Subcutaneous abdominal adipose tissue (tissue), 5 donors: ENCODE results near the gene NARS2.
"Not testable (repeated sequence)": the region's sequence is repeated elsewhere in the genome, so short reads cannot be mapped to it uniquely, and the experiment has no call there.

Experiments
- H3K27ac ChIP-seq: one replicate; pipeline ENCODE4 v1.7.0; 2013; ENCODE audit warnings: low read depth, mild to moderate bottlenecking, inconsistent platforms, low read length, moderate library complexity
- H3K27me3 ChIP-seq, 5 donors: one replicate each; pipeline ENCODE4 v1.7.0; 2013; ENCODE audit warnings: low read length in 5 of 5, inconsistent platforms in 1 of 5; ENCODE audit not compliant: control insufficient read depth in 5 of 5, insufficient read depth in 4 of 5
- H3K36me3 ChIP-seq, 5 donors: one replicate each; pipeline ENCODE4 v1.7.0; 2013; ENCODE audit warnings: low read length in 5 of 5; ENCODE audit not compliant: control insufficient read depth in 5 of 5, insufficient read depth in 5 of 5
- H3K4me1 ChIP-seq, 5 donors: one replicate each; pipeline ENCODE4 v1.7.0; 2013; ENCODE audit warnings: low read length in 5 of 5, mild to moderate bottlenecking in 3 of 5, moderate library complexity in 1 of 5; ENCODE audit not compliant: control insufficient read depth in 5 of 5, insufficient read depth in 5 of 5
- H3K4me3 ChIP-seq, 5 donors: one replicate each; pipeline ENCODE4 v1.7.0; 2013; ENCODE audit warnings: low read length in 5 of 5, low read depth in 1 of 5
- H3K9ac ChIP-seq, 5 donors: one replicate each; pipeline ENCODE4 v1.7.0; 2013; ENCODE audit warnings: low read length in 5 of 5, mild to moderate bottlenecking in 4 of 5, moderate library complexity in 3 of 5
- H3K9me3 ChIP-seq, 5 donors: one replicate each; pipeline ENCODE4 v1.7.0; 2013; ENCODE audit warnings: low read length in 5 of 5; ENCODE audit not compliant: control insufficient read depth in 5 of 5
- donor health status: healthy.
- donor health status: healthy.
- donor health status: healthy.
- donor health status: healthy.
- donor health status: healthy.

Gene NARS2

DNA sequence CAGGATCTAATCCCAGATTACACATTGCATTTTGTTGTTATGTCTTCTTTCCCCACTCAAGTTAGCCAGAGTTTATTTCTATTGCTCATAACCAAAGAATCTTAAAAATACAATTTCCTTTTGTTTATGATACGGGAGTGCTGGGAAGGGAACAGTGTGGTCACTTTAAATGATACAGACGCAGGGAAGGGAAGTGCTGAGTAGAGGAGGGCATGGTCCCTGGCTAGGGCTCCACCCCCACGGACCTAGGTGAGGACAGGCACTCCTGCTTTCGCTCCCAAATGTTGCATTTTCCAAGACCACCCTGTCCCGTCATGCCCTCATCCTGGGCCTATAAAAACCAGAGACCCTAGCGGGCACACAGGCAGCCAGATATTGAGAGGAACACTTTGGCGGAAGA, 30.6 kb upstream of the NARS2 start:
- no peak overlapping the region for H3K9ac ChIP-seq
- no peaks in the 10 kb centered on the region for H3K36me3 ChIP-seq
- no peaks in the 10 kb centered on the region for H3K27me3 ChIP-seq
- H3K9me3 ChIP-seq: no peaks in the 10 kb centered on the region
- H3K27ac ChIP-seq: no peak overlapping the region
- H3K4me1 ChIP-seq: no peaks in the 10 kb centered on the region
- H3K4me3 ChIP-seq: no peak overlapping the region

DNA sequence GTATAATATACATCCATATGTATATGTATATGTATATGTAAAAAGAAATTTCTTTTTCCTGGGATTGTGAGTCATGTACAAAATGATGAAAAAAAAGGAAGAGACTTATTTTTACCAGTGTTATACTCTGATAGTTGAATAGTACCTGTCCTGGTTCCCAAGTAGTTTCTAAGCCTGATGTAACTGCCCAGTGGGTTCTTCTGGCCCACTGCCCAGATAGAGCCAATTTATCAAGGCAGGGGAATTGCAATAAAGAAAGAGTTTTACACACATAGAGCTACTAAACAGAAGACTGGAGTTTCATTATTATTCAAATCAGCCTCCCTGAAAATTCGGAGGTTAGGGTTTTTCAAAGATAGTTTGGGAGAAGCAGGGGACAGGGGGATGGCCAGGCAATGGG, 29.1 kb upstream of the NARS2 start:
- Histone ChIP-seq H3K27ac (no peak overlapping the region), H3K4me1 (no peaks in the 10 kb centered on the region), H3K36me3 (no peaks in the 10 kb centered on the region), H3K9me3 (no peaks in the 10 kb centered on the region), H3K27me3 (no peaks in the 10 kb centered on the region), H3K9ac (no peak overlapping the region), H3K4me3 (no peak overlapping the region)

DNA sequence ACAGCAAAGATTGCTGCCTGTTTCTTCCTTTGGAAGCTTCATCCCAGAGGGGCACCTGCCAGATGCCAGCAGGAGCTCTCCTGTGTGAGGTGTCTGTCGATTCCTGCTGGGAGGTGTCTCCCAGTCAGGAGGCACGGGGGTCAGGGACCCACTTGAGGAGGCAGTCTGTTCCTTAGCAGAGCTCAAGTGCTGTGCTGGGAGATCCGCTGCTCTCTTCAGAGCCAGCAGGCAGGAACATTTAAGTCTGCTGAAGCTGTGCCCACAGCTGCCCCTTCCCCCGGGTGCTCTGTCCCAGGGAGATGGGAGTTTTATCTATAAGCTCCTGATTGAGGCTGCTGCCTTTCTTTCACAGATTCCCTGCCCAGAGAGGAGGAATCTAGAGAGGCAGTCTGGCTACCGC, 28.1 kb upstream of the NARS2 start:
- not testable (repeated sequence) for H3K36me3 ChIP-seq, H3K9ac ChIP-seq, H3K4me1 ChIP-seq, H3K27me3 ChIP-seq, H3K27ac ChIP-seq, H3K4me3 ChIP-seq, H3K9me3 ChIP-seq

DNA sequence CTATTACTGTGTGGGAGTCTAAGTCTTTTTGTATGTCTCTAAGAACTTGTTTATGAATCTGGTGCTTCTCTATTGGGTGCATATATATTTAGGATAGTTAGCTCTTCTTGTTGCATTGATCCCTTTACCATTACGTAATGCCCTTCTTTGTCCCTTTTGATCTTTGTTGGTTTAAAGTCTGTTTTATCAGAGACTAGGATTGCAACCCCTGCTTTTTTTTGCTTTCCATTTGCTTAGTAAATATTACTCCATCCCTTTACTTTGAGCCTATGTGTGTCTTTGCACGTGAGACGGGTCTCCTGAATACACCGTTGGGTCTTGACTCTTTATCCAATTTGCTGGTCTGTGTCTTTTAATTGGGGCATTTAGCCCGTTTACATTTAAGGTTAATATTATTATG, 26.4 kb upstream of the NARS2 start:
- H3K4me1 ChIP-seq, H3K9ac ChIP-seq, H3K36me3 ChIP-seq, H3K27ac ChIP-seq, H3K27me3 ChIP-seq, H3K4me3 ChIP-seq, H3K9me3 ChIP-seq: not testable (repeated sequence)

DNA sequence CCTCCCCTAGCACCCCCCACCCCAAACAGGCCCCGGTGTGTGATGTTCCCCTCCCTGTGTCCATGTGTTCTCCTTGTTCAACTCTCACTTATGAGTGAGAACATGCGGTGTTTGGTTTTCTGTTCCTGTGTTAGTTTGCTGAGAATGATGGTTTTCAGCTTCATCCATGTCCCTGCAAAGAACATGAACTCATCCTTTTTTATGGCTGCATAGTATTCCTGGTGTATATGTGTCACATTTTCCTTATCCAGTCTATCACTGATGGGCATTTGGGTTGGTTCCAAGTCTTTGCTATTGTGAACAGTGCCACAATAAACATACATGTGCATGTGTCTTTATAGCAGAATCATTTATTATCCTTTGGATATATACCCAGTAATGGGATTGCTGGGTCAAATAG, 22.9 kb upstream of the NARS2 start:
- not testable (repeated sequence) for H3K9ac ChIP-seq, H3K27ac ChIP-seq, H3K4me3 ChIP-seq, H3K9me3 ChIP-seq, H3K4me1 ChIP-seq, H3K27me3 ChIP-seq, H3K36me3 ChIP-seq

DNA sequence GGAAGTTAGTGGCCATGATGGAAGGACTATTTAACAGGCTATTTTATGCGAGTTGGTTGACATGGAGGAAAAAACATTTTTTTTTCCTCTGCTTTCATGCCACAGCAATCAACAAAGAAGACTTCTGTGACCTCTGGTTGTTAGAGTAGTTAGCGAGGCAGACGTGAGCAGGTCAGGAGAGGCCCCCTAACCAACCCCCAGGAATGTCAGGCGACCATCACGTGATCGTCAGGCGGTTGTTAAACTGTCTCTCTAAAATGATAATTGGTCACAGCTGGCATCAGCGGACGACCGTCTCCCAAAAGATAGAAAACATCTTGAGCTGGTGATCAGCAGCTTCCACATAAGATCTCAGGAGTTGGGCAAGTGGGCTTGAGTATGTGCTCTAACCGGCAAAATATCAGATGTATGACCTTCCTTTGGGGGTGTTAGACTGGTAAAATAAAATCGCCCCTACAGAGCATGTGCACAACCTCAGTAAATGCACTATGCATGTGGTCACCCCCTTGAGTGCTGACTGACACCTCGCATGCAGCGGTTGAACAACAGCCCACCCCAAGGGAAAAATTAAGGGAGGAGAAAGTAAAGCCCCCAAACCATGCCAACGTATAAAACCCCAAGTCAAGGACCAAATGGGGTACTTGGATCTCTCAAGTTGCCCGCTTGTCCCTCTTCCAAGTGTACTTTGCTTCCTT, 20.9 kb upstream of the NARS2 start:
- H3K4me1 ChIP-seq: no peaks in the 10 kb centered on the region
- no peaks in the 10 kb centered on the region for H3K9me3 ChIP-seq
- no peak overlapping the region for H3K9ac ChIP-seq
- peaks cover 0 to 3% (median 0%) of the 10 kb centered on the region in 5 donors for H3K27me3 ChIP-seq
- H3K36me3 ChIP-seq: no peaks in the 10 kb centered on the region
- no peak overlapping the region for H3K27ac ChIP-seq
- H3K4me3 ChIP-seq: no peak overlapping the region

DNA sequence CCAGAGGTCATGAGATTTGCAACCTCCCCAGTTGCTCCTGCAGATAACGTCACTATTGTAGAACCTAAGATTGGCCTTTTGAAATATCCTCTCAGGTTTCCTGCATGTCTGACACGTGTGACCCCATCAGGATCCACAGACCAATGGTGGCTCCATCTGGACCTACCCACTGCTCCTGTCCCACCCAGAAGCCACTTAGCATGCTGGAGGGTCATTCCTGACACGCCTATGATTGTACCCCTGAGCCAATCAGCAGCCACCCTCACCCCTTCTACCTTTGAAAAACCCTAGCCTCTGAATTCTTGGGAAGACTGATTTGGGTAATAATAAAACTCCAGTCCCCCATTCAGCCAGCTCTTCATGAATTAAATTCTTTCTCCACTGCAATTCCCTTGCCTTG, 20.1 kb upstream of the NARS2 start:
- peaks cover 0 to 3% (median 0%) of the 10 kb centered on the region in 5 donors for H3K27me3 ChIP-seq
- H3K9me3 ChIP-seq: no peaks in the 10 kb centered on the region
- H3K9ac ChIP-seq: no peak overlapping the region
- no peaks in the 10 kb centered on the region for H3K36me3 ChIP-seq
- no peak overlapping the region for H3K4me3 ChIP-seq
- no peak overlapping the region for H3K27ac ChIP-seq
- no peaks in the 10 kb centered on the region for H3K4me1 ChIP-seq

DNA sequence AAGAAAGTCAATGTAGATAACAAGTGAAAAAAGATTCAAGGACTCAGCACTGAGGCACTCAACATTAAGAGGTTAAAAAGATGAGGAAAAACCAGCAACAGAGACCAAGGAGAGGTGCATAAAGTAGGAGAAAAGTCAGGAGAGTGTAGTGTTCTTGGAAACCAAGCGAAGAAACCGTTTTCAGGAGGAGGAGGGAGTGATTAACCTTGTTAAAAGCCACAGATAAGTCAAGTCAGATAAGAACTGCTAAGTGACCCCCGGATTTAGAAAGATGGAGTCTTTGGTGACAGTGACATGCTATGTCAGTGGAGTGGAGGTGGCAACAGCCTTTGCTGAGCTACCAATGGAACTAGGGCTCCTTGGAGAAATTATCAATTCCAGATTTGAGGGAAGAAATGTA, 13.9 kb upstream of the NARS2 start:
- H3K9me3 ChIP-seq: peaks cover 0 to 18% (median 11%) of the 10 kb centered on the region in 5 donors
- H3K9ac ChIP-seq: no peak overlapping the region
- no peak overlapping the region for H3K27ac ChIP-seq
- H3K4me3 ChIP-seq: no peak overlapping the region
- no peaks in the 10 kb centered on the region for H3K36me3 ChIP-seq
- no peaks in the 10 kb centered on the region for H3K4me1 ChIP-seq
- no peaks in the 10 kb centered on the region for H3K27me3 ChIP-seq

DNA sequence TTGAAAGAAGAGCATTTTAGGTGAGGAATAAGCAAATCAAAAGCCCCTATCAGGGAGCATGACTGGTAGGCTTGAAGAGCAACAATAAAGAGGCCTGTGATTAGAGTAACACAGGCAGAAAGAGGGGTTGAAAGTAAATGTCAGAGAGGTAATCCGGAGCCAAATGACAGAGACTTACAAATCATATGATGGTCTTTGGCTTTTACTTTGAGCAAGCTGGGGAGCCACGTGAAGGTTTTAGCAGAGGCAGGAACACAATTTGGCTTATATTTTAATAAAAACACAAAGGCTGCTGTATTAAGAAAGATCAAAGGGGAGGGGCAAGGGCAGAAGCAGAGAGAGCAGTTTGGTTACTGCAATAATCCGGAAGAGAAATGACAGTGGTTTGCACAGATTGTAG, 12.8 kb upstream of the NARS2 start:
- H3K27me3 ChIP-seq: no peaks in the 10 kb centered on the region
- no peak overlapping the region for H3K4me3 ChIP-seq
- peaks cover 6 to 29% (median 20%) of the 10 kb centered on the region in 5 donors for H3K9me3 ChIP-seq
- no peaks in the 10 kb centered on the region for H3K36me3 ChIP-seq
- no peak overlapping the region for H3K9ac ChIP-seq
- no peaks in the 10 kb centered on the region for H3K4me1 ChIP-seq
- no peak overlapping the region for H3K27ac ChIP-seq

DNA sequence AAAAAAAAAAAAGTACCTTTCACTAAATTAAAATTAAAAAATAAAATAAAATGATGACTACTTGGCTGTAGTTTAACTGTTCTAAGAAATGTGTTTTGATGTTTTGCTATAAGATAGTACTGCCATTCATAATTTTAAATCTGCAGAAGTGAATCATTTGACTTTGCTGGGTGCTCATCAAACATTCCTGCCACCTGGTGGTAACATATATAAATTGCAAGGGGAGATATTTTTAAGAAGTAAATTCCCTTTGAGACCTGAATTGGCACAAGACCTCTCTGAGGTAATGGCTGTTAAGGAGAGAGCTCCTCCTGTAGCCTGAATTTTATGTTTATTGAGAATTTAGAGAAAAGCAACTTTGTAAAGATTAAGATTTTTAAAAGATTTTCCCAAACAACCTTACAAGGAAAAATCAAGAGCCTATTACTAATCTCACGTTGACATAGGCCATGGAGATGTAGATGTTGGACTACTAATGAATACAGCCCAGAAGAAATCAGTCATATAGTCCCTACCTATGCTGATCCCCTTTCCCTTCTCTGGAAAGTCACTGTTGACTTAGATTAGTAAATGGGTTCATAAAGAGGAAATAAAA, 11.9 kb upstream of the NARS2 start:
- H3K9me3 ChIP-seq: peaks cover 8 to 31% (median 23%) of the 10 kb centered on the region in 5 donors
- H3K4me1 ChIP-seq: no peaks in the 10 kb centered on the region
- no peaks in the 10 kb centered on the region for H3K27me3 ChIP-seq
- no peaks in the 10 kb centered on the region for H3K36me3 ChIP-seq
- no peak overlapping the region for H3K27ac ChIP-seq
- H3K9ac ChIP-seq: no peak overlapping the region
- H3K4me3 ChIP-seq: no peak overlapping the region
